H9 (cell line): ENCODE data around the gene CEP128. TPM values are rescaled to one million over a fixed set of nuclear protein-coding genes. Genes with fewer than 3 reads are reported as not detected.

Source experiments
- DNase-seq: peaks from one replicate; pipeline ENCODE4 v3.0.0-alpha.2; 2017
- H2AFZ ChIP-seq: one replicate; pipeline ENCODE4 v1.6.1; 2013; ENCODE audit warnings: mild to moderate bottlenecking, low read length, control low read depth, moderate library complexity
- H2AK5ac ChIP-seq: 2 replicates; pipeline ENCODE4 v1.6.1; 2013; ENCODE audit warnings: low read length, control low read depth, mixed read lengths; ENCODE audit not compliant: insufficient read length
- H2BK120ac ChIP-seq: one replicate; pipeline ENCODE4 v1.6.1; 2013; ENCODE audit warnings: low read depth, mild to moderate bottlenecking, low read length, control low read depth, inconsistent platforms; ENCODE audit not compliant: poor library complexity, severe bottlenecking
- H2BK12ac ChIP-seq: 2 replicates; pipeline ENCODE4 v1.6.1; 2013; ENCODE audit warnings: low read length, control low read depth, mixed read lengths, low read depth; ENCODE audit not compliant: insufficient read length
- H2BK15ac ChIP-seq: 2 replicates; pipeline ENCODE4 v1.6.1; 2013; ENCODE audit warnings: low read depth, low read length, control low read depth
- H2BK20ac ChIP-seq: one replicate; pipeline ENCODE4 v1.6.1; 2013; ENCODE audit warnings: low read depth, mild to moderate bottlenecking, low read length, control low read depth, inconsistent platforms; ENCODE audit not compliant: poor library complexity, severe bottlenecking
- H2BK5ac ChIP-seq: 2 replicates; pipeline ENCODE4 v1.6.1; 2013; ENCODE audit warnings: low read length, control low read depth, mixed read lengths; ENCODE audit not compliant: insufficient read length
- H3K14ac ChIP-seq: 2 replicates; pipeline ENCODE4 v1.6.1; 2013; ENCODE audit warnings: low read length, control low read depth; ENCODE audit not compliant: insufficient read depth
- H3K18ac ChIP-seq: 2 replicates; pipeline ENCODE4 v1.6.1; 2013; ENCODE audit warnings: low read depth, mild to moderate bottlenecking, mixed read lengths, low read length, control low read depth; ENCODE audit not compliant: insufficient read length
- H3K23ac ChIP-seq: 2 replicates; pipeline ENCODE4 v1.6.1; 2013; ENCODE audit warnings: low read length, control low read depth, mixed read lengths, low read depth; ENCODE audit not compliant: insufficient read length
- H3K23me2 ChIP-seq: 2 replicates; pipeline ENCODE4 v1.6.1; 2013; ENCODE audit warnings: low read depth, mild to moderate bottlenecking, mixed read lengths, low read length, control low read depth; ENCODE audit not compliant: insufficient read length, poor library complexity, severe bottlenecking
- H3K27ac ChIP-seq: 2 replicates; pipeline ENCODE4 v1.5.1; 2013; ENCODE audit warnings: low read length, control low read depth, mixed read lengths, low read depth; ENCODE audit not compliant: insufficient read length
- H3K27me3 ChIP-seq: 2 replicates; pipeline ENCODE4 v1.6.1; 2013; ENCODE audit warnings: low read length, control low read depth, inconsistent platforms; ENCODE audit not compliant: insufficient read depth
- H3K4ac ChIP-seq: 2 replicates; pipeline ENCODE4 v1.6.1; 2013; ENCODE audit warnings: low read depth, mild to moderate bottlenecking, control low read depth, inconsistent platforms, low read length, moderate library complexity
- H3K4me1 ChIP-seq: 2 replicates; pipeline ENCODE4 v1.6.1; 2013; ENCODE audit warnings: low read length, control low read depth, inconsistent platforms; ENCODE audit not compliant: insufficient read depth
- H3K4me2 ChIP-seq: 2 replicates; pipeline ENCODE4 v1.6.1; 2013; ENCODE audit warnings: low read length, control low read depth, mixed read lengths; ENCODE audit not compliant: insufficient read length, insufficient read depth
- H3K56ac ChIP-seq: 2 replicates; pipeline ENCODE4 v1.6.1; 2013; ENCODE audit warnings: low read depth, mild to moderate bottlenecking, mixed read lengths, low read length, control low read depth; ENCODE audit not compliant: insufficient read length
- H3K79me1 ChIP-seq: 2 replicates; pipeline ENCODE4 v1.6.1; 2013; ENCODE audit warnings: low read depth, mild to moderate bottlenecking, moderate library complexity, low read length, control low read depth, inconsistent platforms; ENCODE audit not compliant: insufficient read depth, poor library complexity, severe bottlenecking
- H3K79me2 ChIP-seq: 2 replicates; pipeline ENCODE4 v1.6.1; 2013; ENCODE audit warnings: low read length, control low read depth, inconsistent platforms; ENCODE audit not compliant: insufficient read depth
- H3K9ac ChIP-seq: 2 replicates; pipeline ENCODE4 v1.6.1; 2013; ENCODE audit warnings: low read length, control low read depth, mixed read lengths; ENCODE audit not compliant: insufficient read length; ENCODE audit errors: extremely low read depth
- H3K9me3 ChIP-seq: one replicate; pipeline ENCODE4 v1.6.1; 2013; ENCODE audit warnings: low read depth, low read length, inconsistent platforms; ENCODE audit not compliant: control insufficient read depth
- H3T11ph ChIP-seq: one replicate; pipeline ENCODE4 v1.6.1; 2013; ENCODE audit warnings: mild to moderate bottlenecking, low read length, control low read depth, inconsistent platforms
- H4K20me1 ChIP-seq: one replicate; pipeline ENCODE4 v1.6.1; 2013; ENCODE audit not compliant: control insufficient read depth, insufficient read length, insufficient read depth
- H4K5ac ChIP-seq: 2 replicates; pipeline ENCODE4 v1.6.1; 2013; ENCODE audit warnings: low read depth, mild to moderate bottlenecking, mixed read lengths, low read length, control low read depth; ENCODE audit not compliant: insufficient read length
- H4K8ac ChIP-seq: replicated peaks from 2 replicates; pipeline ENCODE4 v1.6.1; 2013; ENCODE audit warnings: low read length, control low read depth, mixed read lengths, low read depth; ENCODE audit not compliant: insufficient read length
- H4K91ac ChIP-seq: 2 replicates; pipeline ENCODE4 v1.6.1; 2013; ENCODE audit warnings: low read depth, mild to moderate bottlenecking, moderate library complexity, mixed read lengths, low read length, control low read depth; ENCODE audit not compliant: insufficient read length
- H3K27ac Mint-ChIP-seq, 3 experiments: 2 replicates in 2 of 3; 3 replicates in 1 of 3; pipeline ENCODE4 v1.8.0; 2020 to 2021; ENCODE audit warnings: mixed read lengths in 3 of 3, mild to moderate bottlenecking in 1 of 3, moderate library complexity in 1 of 3
- H3K27me3 Mint-ChIP-seq: 2 replicates; pipeline ENCODE4 v1.8.0; 2021; ENCODE audit warnings: low read depth, mild to moderate bottlenecking, moderate library complexity, mixed read lengths
- H3K36me3 Mint-ChIP-seq, 3 experiments: 2 replicates in 2 of 3; 3 replicates in 1 of 3; pipeline ENCODE4 v1.8.0; 2020 to 2021; ENCODE audit warnings: low read depth in 3 of 3, mixed read lengths in 3 of 3; ENCODE audit not compliant: insufficient read depth in 1 of 3
- H3K4me1 Mint-ChIP-seq, 2 experiments: 2 replicates each; pipeline ENCODE4 v1.8.0; 2020; ENCODE audit warnings: mixed read lengths in 2 of 2
- H3K4me3 Mint-ChIP-seq, 2 experiments: 2 replicates in 1 of 2; 3 replicates in 1 of 2; pipeline ENCODE4 v1.8.0; 2020 to 2021; ENCODE audit warnings: mild to moderate bottlenecking in 2 of 2, mixed read lengths in 2 of 2, moderate library complexity in 1 of 2
- H3K9me3 Mint-ChIP-seq, 2 experiments: 2 replicates in 1 of 2; 3 replicates in 1 of 2; pipeline ENCODE4 v1.8.0; 2020; ENCODE audit warnings: mild to moderate bottlenecking in 2 of 2, mixed read lengths in 2 of 2, moderate library complexity in 1 of 2
- CTCF ChIP-seq: fragments of 200-600 bp; sonication (generic); conservative IDR thresholded peaks from 3 replicates; pipeline ENCODE4 v1.8.0; 2021; ENCODE audit warnings: antibody characterized with exemption, mild to moderate bottlenecking
- WGBS: extraction: QIAGEN DNeasy Blood & Tissue Kit; methylation state at CpG from one replicate; pipeline ENCODE4 v1.1.7; 2013; ENCODE audit warnings: missing lambda C conversion rate, low lambda C conversion rate, mixed read lengths; ENCODE audit not compliant: insufficient read length; ENCODE audit errors: extremely low coverage; 5-methylcytosine and 5-hydroxymethylcytosine counted together
- total RNA-seq: library from RNA; stranded (reverse); gene quantifications from 2 replicates; pipeline ENCODE4 v1.2.1, GENCODE V29; 2021

The CEP128 gene
- total RNA-seq, 1 experiment from 2014 or later = 16.3 TPM

GRCh38 chr14:80692903-80693302 is 248.6 kb downstream of the CEP128 start:
- Histone ChIP-seq H2AK5ac (no peak overlapping the region), H3K14ac (no peak overlapping the region), H4K20me1 (no peaks in the 10 kb centered on the region), H3K4me1 (no peaks in the 10 kb centered on the region), H3K79me1 (no peaks in the 10 kb centered on the region), H3K27ac (no peak overlapping the region), H3K23me2 (no peaks in the 10 kb centered on the region), H4K8ac (no peak overlapping the region), H3K18ac (no peak overlapping the region), H2BK12ac (no peak overlapping the region), H3K4ac (no peak overlapping the region), H3K23ac (no peak overlapping the region), H2BK15ac (no peak overlapping the region), H4K91ac (no peak overlapping the region), H3K56ac (no peak overlapping the region), H2BK5ac (no peak overlapping the region), H2BK120ac (no peak overlapping the region), H2BK20ac (no peak overlapping the region), H3K79me2 (no peaks in the 10 kb centered on the region), H2AFZ (no peak overlapping the region), H3K27me3 (no peaks in the 10 kb centered on the region), H4K5ac (no peak overlapping the region), H3K9me3 (no peaks in the 10 kb centered on the region), H3K4me2 (no peak overlapping the region), H3K9ac (no peak overlapping the region), H3T11ph (no peak overlapping the region)
- DNase-seq = no peak
- no peaks in the 10 kb centered on the region for H3K27me3 Mint-ChIP-seq
- peaks cover 8 to 16% of the 10 kb centered on the region in 2 experiments for H3K4me1 Mint-ChIP-seq
- 0 out of 7 replicates have a peak, but pooled peaks cover 0 to 3% (median 0%) of the 10 kb centered on the region in 3 experiments for H3K36me3 Mint-ChIP-seq
- WGBS = no CpG with 5 or more reads among the region's 3 CpGs
- 0 out of 7 replicates have a peak overlapping the region, but pooled peaks of 1 of the 3 experiments have one; percentile 36 for H3K27ac Mint-ChIP-seq
- TF ChIP-seq CTCF = no peak
- H3K4me3 Mint-ChIP-seq = no peak overlapping the region
- H3K9me3 Mint-ChIP-seq = no peaks in the 10 kb centered on the region
